K562 (cell line): Measurements from ENCODE around the gene TGDS. TPM values are rescaled to one million over a fixed set of nuclear protein-coding genes. Genes with fewer than 3 reads are reported as not detected.

Source experiments
- ATF7 ChIP-seq: fragments of 450-650 bp; IDR thresholded peaks from 2 replicates; pipeline ENCODE4 v1.7.1; 2014; ENCODE audit warnings: mild to moderate bottlenecking, moderate library complexity
- CBX8 ChIP-seq: fragments of 200-600 bp; sonication (generic); IDR thresholded peaks from 2 replicates; pipeline ENCODE4 v1.6.1; 2012; ENCODE audit warnings: borderline replicate concordance, mixed run types, low read depth, mild to moderate bottlenecking, moderate library complexity, mixed read lengths, low read length, control low read depth, inconsistent platforms; ENCODE audit not compliant: poor library complexity, severe bottlenecking; ENCODE audit errors: extremely low read depth
- CHD7 ChIP-seq: fragments of 200-600 bp; sonication (generic); IDR thresholded peaks from one replicate; pipeline ENCODE4 v1.6.1; 2012; ENCODE audit warnings: mild to moderate bottlenecking, low read depth, low read length, inconsistent platforms
- CREB3L1 ChIP-seq: fragments of 450-650 bp; IDR thresholded peaks from 2 replicates; pipeline ENCODE4 v1.6.1; 2014; ENCODE audit warnings: low read depth, mild to moderate bottlenecking, moderate library complexity, borderline replicate concordance
- HMG20B ChIP-seq: fragments of 250-450 bp; sonication (Bioruptor Pico); IDR thresholded peaks from 2 replicates; pipeline ENCODE4 v1.5.0; 2021; ENCODE audit warnings: mild to moderate bottlenecking
- LARP7 ChIP-seq: fragments of 450-650 bp; IDR thresholded peaks from 2 replicates; pipeline ENCODE4 v1.6.1; 2016
- MTA1 ChIP-seq: fragments of 450-650 bp; IDR thresholded peaks from 2 replicates; pipeline ENCODE4 v1.6.1; 2017; ENCODE audit warnings: borderline replicate concordance
- MXI1 ChIP-seq: IDR thresholded peaks from 2 replicates; pipeline ENCODE4 v1.6.1; 2011; ENCODE audit warnings: low read depth, mild to moderate bottlenecking, improper control_type of control experiment, low read length
- RFX5 ChIP-seq: IDR thresholded peaks from 2 replicates; pipeline ENCODE4 v1.6.1; 2011; ENCODE audit warnings: low read depth, mild to moderate bottlenecking, improper control_type of control experiment, low read length
- TCF7L2 ChIP-seq: fragments of 150-350 bp; IDR thresholded peaks from 2 replicates; pipeline ENCODE4 v1.6.1; 2016; ENCODE audit warnings: low read depth, mild to moderate bottlenecking, low read length, moderate library complexity
- YY1 ChIP-seq, 3 experiments: IDR thresholded peaks; 2 replicates each; pipeline ENCODE4 v1.6.1; 2011; ENCODE audit warnings: low read length in 2 of 3, mild to moderate bottlenecking in 2 of 3, moderate library complexity in 2 of 3, borderline replicate concordance in 1 of 3, control low read depth in 1 of 3, low read depth in 1 of 3; ENCODE audit not compliant: insufficient read depth in 3 of 3, insufficient replicate concordance in 2 of 3, control insufficient read depth in 1 of 3, insufficient read length in 1 of 3; ENCODE audit errors: extremely low read depth in 1 of 3
- polyA plus RNA-seq, 8 experiments: library from polyadenylated mRNA; depleted of rRNA in 4 of 8; stranded (reverse) in 5 of 8; unstranded in 3 of 8; fragments of >200 nt; fragmentation: Nextera tagmentation in 2 of 8; fragmentation: Illumina TruSeq in 1 of 8; extraction: Ambion mirVana in 2 of 8; extraction: Trizol in 1 of 8; gene quantifications; 2 replicates each; pipeline versions ENCODE4 v1.2.1 to v1.2.3, GENCODE V29; 2011 to 2014; ENCODE audit warnings: inconsistent platforms in 1 of 8, missing spikeins in 1 of 8
- total RNA-seq, 7 experiments: library from RNA; depleted of rRNA in 6 of 7; stranded (reverse); fragments of >200 nt in 6 of 7; fragmentation: Illumina TruSeq in 2 of 7; extraction: Trizol in 2 of 7; gene quantifications; 2 replicates each; pipeline versions ENCODE4 v1.2.1 to v1.2.3, GENCODE V29; 2011 to 2021; ENCODE audit warnings: low replicate concordance in 1 of 7

TGDS gene
- total and polyA plus RNA-seq, 9 of the 15 experiments (the other 6 are each of a cell fraction or from before 2014, with no cell fraction given), result 9.9 to 43.7 (median 21.4) TPM

DNA sequence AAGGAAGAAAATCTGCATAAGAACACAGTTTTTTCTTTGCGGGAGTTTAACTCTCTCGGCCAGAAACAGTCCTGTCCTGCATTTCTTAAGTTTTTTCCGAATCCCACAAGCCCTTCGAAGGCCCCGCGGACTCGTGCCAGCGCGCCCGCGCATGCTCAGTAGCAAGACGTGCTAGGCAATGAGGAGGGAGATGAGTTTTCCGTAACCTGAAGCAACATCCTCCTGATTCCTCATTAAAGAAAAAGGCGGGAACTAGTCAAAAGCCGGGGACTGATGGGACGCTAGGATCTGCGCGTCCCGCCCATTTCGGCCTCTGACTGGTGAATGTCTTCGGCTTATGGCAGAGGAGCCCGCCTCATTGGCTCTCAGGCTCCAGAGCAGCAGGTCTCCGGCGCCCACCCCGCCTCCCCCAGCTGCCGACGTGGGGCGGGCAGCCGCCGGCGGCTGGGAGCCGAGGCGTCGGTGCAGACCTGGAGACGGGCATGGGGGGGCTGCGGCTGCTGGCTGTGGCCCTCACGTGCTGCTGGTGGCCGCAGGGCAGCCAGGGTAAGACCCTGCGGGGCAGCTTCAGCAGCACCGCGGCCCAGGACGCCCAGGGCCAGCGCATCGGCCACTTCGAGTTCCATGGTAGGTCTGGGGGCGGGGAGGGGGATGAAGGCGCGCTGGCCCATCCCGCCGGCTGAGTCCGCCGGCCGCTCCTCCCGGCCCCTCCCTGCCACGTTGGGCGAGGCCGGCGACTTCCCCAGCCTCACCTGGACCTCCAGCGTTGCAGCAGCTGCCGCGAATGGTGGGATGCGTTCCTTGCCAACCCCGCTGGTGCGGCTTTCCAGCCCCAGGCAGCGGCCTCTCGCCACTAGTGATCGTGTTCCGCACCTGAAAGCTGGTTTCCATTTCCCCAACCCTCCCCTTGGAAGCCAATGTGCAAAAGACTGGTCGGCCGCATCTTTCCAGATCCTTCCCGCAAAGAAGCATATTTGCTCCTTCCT lies 5.8 kb upstream of the TGDS start, which contains the start of gene GPR180 (continued):
- TF ChIP-seq CHD7 (no peak), TCF7L2 (no peak), ATF7 (peak; percentile 56; the same call in 1 of the 2 replicates), YY1 (IDR thresholded peaks at IDR 0.05; ENCODE audit: borderline replicate concordance in 1 of 3, control insufficient read depth in 1 of 3, extremely low read depth in 1 of 3, insufficient read depth in 3 of 3, insufficient read length in 1 of 3, insufficient replicate concordance in 2 of 3, low read depth in 1 of 3, low read length in 2 of 3) (peak in 1 of 3 experiments; percentile 20), HMG20B (CRISPR knock-in tag) (no peak), RFX5 (no peak), MTA1 (no peak), CBX8 (no peak), CREB3L1 (peak; percentile 94), MXI1 (no peak), LARP7 (no peak)
